ENCODE data around the gene ITPRID2. TPM values are rescaled to one million over a fixed set of nuclear protein-coding genes. Genes with fewer than 3 reads are reported as not detected.

The ITPRID2 gene
- total and polyA plus RNA-seq, 2 of the 8 experiments (the other 6 are each of a cell fraction or from before 2014, with no cell fraction given), result 1.9 to 12.6 TPM

DNA sequence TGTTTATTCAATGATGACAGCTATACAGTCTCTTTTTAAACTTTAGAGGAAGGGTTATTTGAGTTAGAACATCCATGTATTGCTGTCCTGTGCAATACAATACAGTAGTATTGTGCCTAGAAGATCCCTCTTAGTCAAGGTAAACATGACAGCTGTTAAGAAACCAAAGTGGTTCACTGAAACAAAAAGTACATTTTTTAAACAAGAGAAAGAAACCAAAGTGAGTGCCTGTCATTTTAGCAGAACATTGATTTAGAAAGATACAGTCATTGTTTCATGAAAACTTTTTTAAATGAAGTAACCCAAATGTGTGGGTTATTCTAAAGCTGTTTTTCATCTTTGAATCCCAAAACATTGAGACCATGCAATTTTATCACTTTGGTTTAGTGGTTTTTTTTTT, 15.5 kb downstream of the ITPRID2 start:
- Histone ChIP-seq H3K4me2 (ENCODE audit: insufficient read depth in 1 of 2, low read depth in 2 of 2, low read length in 2 of 2) (no peak overlapping the region), H3K56ac (replicated peaks; ENCODE audit: insufficient read length, low read depth, low read length) (no peak overlapping the region), H2AK5ac (ENCODE audit: low read depth, low read length) (no peak overlapping the region), H2BK5ac (ENCODE audit: low read depth, low read length) (no peak overlapping the region), H2BK12ac (ENCODE audit: low read depth, low read length) (no peak overlapping the region), H3K36me3 (ENCODE audit: control insufficient read depth in 2 of 4, insufficient read depth in 4 of 4, low read length in 3 of 4) (peaks cover 0 to 3% (median 0%) of the 10 kb centered on the region in 4 experiments; a peak in 2 of 8 replicates), H3K18ac (ENCODE audit: extremely low read depth, low read length) (no peak overlapping the region), H3K79me2 (ENCODE audit: control insufficient read depth in 1 of 2, insufficient read depth in 2 of 2, low read length in 2 of 2) (no peaks in the 10 kb centered on the region), H3K27ac (ENCODE audit: low read depth, low read length) (no peak overlapping the region), H4K20me1 (replicated peaks in 1 of 2; ENCODE audit: control insufficient read depth in 1 of 2, insufficient read depth in 2 of 2, low read length in 2 of 2) (no peaks in the 10 kb centered on the region), H3K4me1 (replicated peaks in 1 of 4; ENCODE audit: control insufficient read depth in 3 of 4, insufficient read depth in 4 of 4, low read length in 3 of 4) (no peaks in the 10 kb centered on the region), H2BK20ac (ENCODE audit: low read length) (no peak overlapping the region), H4K91ac (replicated peaks; ENCODE audit: insufficient read length, low read length) (no peak overlapping the region), H3K79me1 (ENCODE audit: low read depth, low read length) (no peaks in the 10 kb centered on the region), H3K4me3 (ENCODE audit: extremely low read depth in 1 of 4, insufficient read depth in 2 of 4, low read depth in 3 of 4, low read length in 4 of 4) (no peak overlapping the region), H3K4ac (replicated peaks; ENCODE audit: insufficient read length, low read depth, low read length) (no peak overlapping the region), H4K5ac (ENCODE audit: insufficient read length, low read depth, low read length) (no peak overlapping the region), H4K8ac (ENCODE audit: extremely low read depth, insufficient read depth, low read length) (no peak overlapping the region), H2BK15ac (ENCODE audit: low read length) (no peak overlapping the region), H3K27me3 (replicated peaks in 1 of 4; ENCODE audit: control insufficient read depth in 3 of 4, extremely low read depth in 1 of 4, insufficient read depth in 3 of 4, low read length in 3 of 4) (no peaks in the 10 kb centered on the region), H2BK120ac (replicated peaks; ENCODE audit: low read depth, low read length) (no peak overlapping the region), H3K23ac (ENCODE audit: insufficient read length) (no peak overlapping the region), H3K14ac (ENCODE audit: insufficient read length) (no peak overlapping the region), H3K9me3 (ENCODE audit: insufficient read depth in 2 of 2, low read depth in 1 of 2, low read length in 1 of 2) (no peaks in the 10 kb centered on the region), H2AFZ (ENCODE audit: low read length) (no peak overlapping the region), H3K9ac (replicated peaks in 1 of 4; ENCODE audit: extremely low read depth in 1 of 4, low read depth in 3 of 4, low read length in 3 of 4) (no peak overlapping the region), H3K23me2 (ENCODE audit: low read depth, low read length) (no peaks in the 10 kb centered on the region)
- no peak for DNase-seq (ENCODE audit: low read depth in 1 of 2, low spot score in 2 of 2)
- ChIA-PET CTCF (ENCODE audit: partially characterized antibody) (interaction anchor here (0.9 to 1.0 kb wide), 3 partner anchors 8 to 169 kb away, joined by 3 to 4 read pairs (median 4); no protein-coding TSS in a partner anchor), POLR2A (ENCODE audit: partially characterized antibody) (no interaction called here)
- no peak for FAIRE-seq
- TF ChIP-seq TCF12 (IDR thresholded peaks at IDR 0.05; ENCODE audit: low read depth, low read length) (no peak), NANOG (IDR thresholded peaks at IDR 0.05; ENCODE audit: insufficient read depth, low read depth, low read length, poor library complexity, severe bottlenecking) (no peak), KDM4A (IDR thresholded peaks at IDR 0.05; ENCODE audit: low read depth, low read length, severe bottlenecking) (no peak), RFX5 (IDR thresholded peaks at IDR 0.05; ENCODE audit: borderline replicate concordance, low read depth, low read length) (no peak)
- TF ChIP-seq, protein P1, sequence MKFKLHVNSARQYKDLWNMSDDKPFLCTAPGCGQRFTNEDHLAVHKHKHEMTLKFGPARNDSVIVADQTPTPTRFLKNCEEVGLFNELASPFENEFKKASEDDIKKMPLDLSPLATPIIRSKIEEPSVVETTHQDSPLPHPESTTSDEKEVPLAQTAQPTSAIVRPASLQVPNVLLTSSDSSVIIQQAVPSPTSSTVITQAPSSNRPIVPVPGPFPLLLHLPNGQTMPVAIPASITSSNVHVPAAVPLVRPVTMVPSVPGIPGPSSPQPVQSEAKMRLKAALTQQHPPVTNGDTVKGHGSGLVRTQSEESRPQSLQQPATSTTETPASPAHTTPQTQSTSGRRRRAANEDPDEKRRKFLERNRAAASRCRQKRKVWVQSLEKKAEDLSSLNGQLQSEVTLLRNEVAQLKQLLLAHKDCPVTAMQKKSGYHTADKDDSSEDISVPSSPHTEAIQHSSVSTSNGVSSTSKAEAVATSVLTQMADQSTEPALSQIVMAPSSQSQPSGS (IDR thresholded peaks at IDR 0.05; ENCODE audit: low read length), result no peak

Measured in H1 (cell line).